Measurements from ENCODE around the gene ARHGAP10. TPM values are rescaled to one million over a fixed set of nuclear protein-coding genes. Genes with fewer than 3 reads are reported as not detected.

The ARHGAP10 gene
- total RNA-seq, 3 donors from 2014 or later (not counting 1 experiment from before 2014, with no cell fraction given): 13.9 to 28.7 (median 23.2) TPM

DNA sequence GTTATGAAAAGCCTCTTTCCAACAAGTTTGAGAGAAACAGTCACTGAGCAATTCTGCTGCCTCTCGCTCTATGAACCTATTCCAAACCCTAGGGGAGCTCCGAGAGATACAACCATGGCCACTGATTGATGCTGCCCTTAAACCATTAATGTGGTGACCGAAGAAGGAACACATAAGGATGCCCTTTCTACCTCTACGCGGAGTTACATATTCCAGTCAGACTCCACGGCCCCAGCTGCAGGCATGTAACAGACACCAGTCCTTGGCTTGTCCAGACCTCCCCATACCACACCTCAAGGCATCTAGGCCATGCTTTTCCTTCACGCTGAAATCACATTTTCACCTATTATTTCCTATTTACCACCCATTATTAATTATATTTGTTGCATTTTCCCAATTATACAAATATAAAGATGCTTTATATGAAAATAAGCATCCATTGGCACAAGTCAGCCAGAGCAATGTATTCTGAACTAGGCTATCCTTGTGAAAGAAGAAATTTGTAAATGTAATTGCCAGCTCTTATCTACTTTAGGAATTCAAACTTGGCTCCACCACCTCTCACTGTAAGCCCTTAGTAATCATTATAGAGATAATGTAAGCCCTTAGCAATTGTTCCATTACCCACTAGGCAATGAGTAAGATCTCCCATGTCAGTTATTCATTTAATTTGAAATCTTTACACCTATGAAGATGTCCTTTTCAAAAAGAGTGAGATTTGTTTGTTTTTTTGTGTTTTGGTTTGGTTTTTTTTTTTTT lies 371.9 kb downstream of the ARHGAP10 start:
- H3K4me3 ChIP-seq (ENCODE audit: low read length): no peak overlapping the region
- H3K27me3 ChIP-seq (ENCODE audit: control insufficient read depth, insufficient read depth, low read length): no peaks in the 10 kb centered on the region
- no peaks in the 10 kb centered on the region for H3K36me3 ChIP-seq (ENCODE audit: control insufficient read depth, insufficient read depth, low read length)
- H3K36me3 Mint-ChIP-seq: no peaks in the 10 kb centered on the region
- WGBS (ENCODE audit: insufficient coverage): 98% methylated on average over 7 of the region's 7 CpGs
- no peaks in the 10 kb centered on the region for H3K9me3 Mint-ChIP-seq
- DNase-seq (no peak), ATAC-seq (no peak)
- peaks cover 0 to 8% of the 10 kb centered on the region in 2 donors for H3K27me3 Mint-ChIP-seq (ENCODE audit: low read depth in 2 of 2)
- H3K4me1 ChIP-seq (ENCODE audit: control insufficient read depth, insufficient read depth, low read length): no peaks in the 10 kb centered on the region
- H3K27ac ChIP-seq (ENCODE audit: low read length): no peak overlapping the region
- TF ChIP-seq, protein P1, sequence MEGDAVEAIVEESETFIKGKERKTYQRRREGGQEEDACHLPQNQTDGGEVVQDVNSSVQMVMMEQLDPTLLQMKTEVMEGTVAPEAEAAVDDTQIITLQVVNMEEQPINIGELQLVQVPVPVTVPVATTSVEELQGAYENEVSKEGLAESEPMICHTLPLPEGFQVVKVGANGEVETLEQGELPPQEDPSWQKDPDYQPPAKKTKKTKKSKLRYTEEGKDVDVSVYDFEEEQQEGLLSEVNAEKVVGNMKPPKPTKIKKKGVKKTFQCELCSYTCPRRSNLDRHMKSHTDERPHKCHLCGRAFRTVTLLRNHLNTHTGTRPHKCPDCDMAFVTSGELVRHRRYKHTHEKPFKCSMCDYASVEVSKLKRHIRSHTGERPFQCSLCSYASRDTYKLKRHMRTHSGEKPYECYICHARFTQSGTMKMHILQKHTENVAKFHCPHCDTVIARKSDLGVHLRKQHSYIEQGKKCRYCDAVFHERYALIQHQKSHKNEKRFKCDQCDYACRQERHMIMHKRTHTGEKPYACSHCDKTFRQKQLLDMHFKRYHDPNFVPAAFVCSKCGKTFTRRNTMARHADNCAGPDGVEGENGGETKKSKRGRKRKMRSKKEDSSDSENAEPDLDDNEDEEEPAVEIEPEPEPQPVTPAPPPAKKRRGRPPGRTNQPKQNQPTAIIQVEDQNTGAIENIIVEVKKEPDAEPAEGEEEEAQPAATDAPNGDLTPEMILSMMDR (IDR thresholded peaks at IDR 0.05): no peak
- H3K4me3 Mint-ChIP-seq: no peak overlapping the region
- peaks cover 0 to 8% of the 10 kb centered on the region in 2 donors for H3K4me1 Mint-ChIP-seq
- no peaks in the 10 kb centered on the region for H3K9me3 ChIP-seq (ENCODE audit: control insufficient read depth, insufficient read depth, low read length)
- intact Hi-C loops (cut with micrococcal nuclease): no loop called here
- H3K27ac Mint-ChIP-seq: no peak overlapping the region

DNA sequence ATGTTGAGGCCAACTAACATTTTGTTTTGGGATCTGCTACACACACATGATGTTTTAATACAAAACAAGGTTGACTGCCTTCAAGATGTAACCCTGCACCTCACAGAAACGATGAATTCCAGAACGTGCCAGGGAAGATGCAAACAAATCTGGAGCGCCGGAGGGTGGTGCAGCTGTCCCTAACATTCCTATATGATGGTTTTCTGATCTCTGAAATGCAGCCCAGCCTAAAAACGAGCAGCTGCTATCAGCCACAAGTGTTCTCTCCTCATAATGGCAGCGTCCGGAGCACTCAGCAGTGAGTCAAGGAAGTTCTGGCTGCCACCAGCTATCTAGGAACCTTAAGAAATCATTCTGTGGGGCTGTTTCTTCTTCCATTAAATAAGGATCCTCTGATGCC lies 376.9 kb downstream of the ARHGAP10 start:
- 82% methylated on average over 7 of the region's 7 CpGs for WGBS (ENCODE audit: insufficient coverage)
- Mint-ChIP-seq H3K27me3 (ENCODE audit: low read depth in 2 of 2) (no peaks in the 10 kb centered on the region), H3K4me1 (no peaks in the 10 kb centered on the region), H3K27ac (no peak overlapping the region), H3K4me3 (no peak overlapping the region), H3K9me3 (no peaks in the 10 kb centered on the region), H3K36me3 (no peaks in the 10 kb centered on the region)
- intact Hi-C loops (cut with micrococcal nuclease): no loop called here
- H3K4me3 ChIP-seq (ENCODE audit: low read length): no peak overlapping the region
- no peaks in the 10 kb centered on the region for H3K9me3 ChIP-seq (ENCODE audit: control insufficient read depth, insufficient read depth, low read length)
- H3K27ac ChIP-seq (ENCODE audit: low read length): no peak overlapping the region
- TF ChIP-seq, protein P1 (IDR thresholded peaks at IDR 0.05): no peak
- ATAC-seq: no peak
- no peak for DNase-seq
- no peaks in the 10 kb centered on the region for H3K36me3 ChIP-seq (ENCODE audit: control insufficient read depth, insufficient read depth, low read length)
- H3K27me3 ChIP-seq (ENCODE audit: control insufficient read depth, insufficient read depth, low read length): no peaks in the 10 kb centered on the region
- no peaks in the 10 kb centered on the region for H3K4me1 ChIP-seq (ENCODE audit: control insufficient read depth, insufficient read depth, low read length)

DNA sequence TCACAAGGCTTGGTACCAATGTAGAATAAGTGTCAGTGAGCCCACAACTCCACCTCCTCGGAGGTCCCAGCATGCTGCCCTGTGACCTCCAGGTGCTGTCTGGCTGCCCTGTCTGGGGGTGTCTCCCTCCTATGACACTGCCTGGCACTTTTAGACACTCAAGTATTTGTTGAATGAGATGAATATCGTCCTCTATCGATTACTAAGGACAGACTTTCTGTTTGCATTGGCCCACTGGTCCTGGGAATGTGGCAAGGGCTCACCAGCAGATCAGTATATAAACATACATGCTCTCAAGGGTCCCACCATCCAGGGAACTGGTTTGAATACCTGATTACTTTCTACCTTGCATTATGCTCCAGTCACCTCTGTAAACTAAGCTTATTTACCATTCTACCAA lies 377.3 kb downstream of the ARHGAP10 start:
- H3K36me3 Mint-ChIP-seq: no peaks in the 10 kb centered on the region

More for the DNA sequence above, 377.3 kb downstream of the ARHGAP10 start:
- DNase-seq (no peak), ATAC-seq (no peak)
- no peaks in the 10 kb centered on the region for H3K27me3 Mint-ChIP-seq (ENCODE audit: low read depth in 2 of 2)
- H3K9me3 Mint-ChIP-seq: no peaks in the 10 kb centered on the region
- H3K27ac ChIP-seq (ENCODE audit: low read length): no peak overlapping the region
- WGBS (ENCODE audit: insufficient coverage): 91% methylated on average over 3 of the region's 3 CpGs
- no peaks in the 10 kb centered on the region for H3K4me1 ChIP-seq (ENCODE audit: control insufficient read depth, insufficient read depth, low read length)
- TF ChIP-seq, protein P1 (IDR thresholded peaks at IDR 0.05): no peak
- no peak overlapping the region for H3K4me3 Mint-ChIP-seq
- H3K4me1 Mint-ChIP-seq: no peaks in the 10 kb centered on the region
- no peak overlapping the region for H3K4me3 ChIP-seq (ENCODE audit: low read length)
- H3K9me3 ChIP-seq (ENCODE audit: control insufficient read depth, insufficient read depth, low read length): no peaks in the 10 kb centered on the region
- H3K36me3 ChIP-seq (ENCODE audit: control insufficient read depth, insufficient read depth, low read length): no peaks in the 10 kb centered on the region
- no peak overlapping the region for H3K27ac Mint-ChIP-seq
- no peaks in the 10 kb centered on the region for H3K27me3 ChIP-seq (ENCODE audit: control insufficient read depth, insufficient read depth, low read length)
- intact Hi-C loops (cut with micrococcal nuclease): no loop called here
